ENCODE measurements around the gene PHETA2. TPM values are rescaled to one million over a fixed set of nuclear protein-coding genes. Genes with fewer than 3 reads are reported as not detected.
"Not testable (repeated sequence)": the region's sequence is repeated elsewhere in the genome, so short reads cannot be mapped to it uniquely, and the experiment has no call there.

Gene PHETA2
- total RNA-seq, 2 experiments from 2014 or later: 3.6 to 4.5 TPM

DNA sequence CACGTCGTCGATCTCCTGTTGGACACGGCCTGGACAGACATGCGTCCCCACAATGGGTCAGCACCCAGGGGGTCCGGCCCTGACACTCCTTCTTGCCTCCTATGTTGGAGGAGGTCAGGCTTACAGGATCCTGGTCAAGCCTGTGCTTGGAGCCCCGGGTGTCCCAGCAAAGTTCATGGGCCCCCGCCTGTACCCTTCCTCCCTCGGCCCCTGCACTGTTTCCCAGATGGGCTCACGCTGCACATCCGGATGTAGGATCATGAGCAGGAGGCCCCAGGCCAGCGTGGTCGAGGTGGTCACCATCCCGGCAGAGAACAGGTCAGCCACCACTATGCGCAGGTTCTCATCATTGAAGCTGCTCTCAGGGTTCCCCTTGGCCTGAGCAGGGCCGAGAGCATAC lies 53.6 kb downstream of the PHETA2 start:
- Mint-ChIP-seq H3K4me1 (no peaks in the 10 kb centered on the region), H3K27ac (no peak overlapping the region), H3K4me3 (no peak overlapping the region), H3K27me3 (no peaks in the 10 kb centered on the region), H3K36me3 (ENCODE audit: low read depth) (no peaks in the 10 kb centered on the region), H3K9me3 (no peaks in the 10 kb centered on the region)
- POLR2A ChIA-PET: no interaction called here
- CTCF ChIA-PET: no interaction called here
- DNase-seq: no peak

DNA sequence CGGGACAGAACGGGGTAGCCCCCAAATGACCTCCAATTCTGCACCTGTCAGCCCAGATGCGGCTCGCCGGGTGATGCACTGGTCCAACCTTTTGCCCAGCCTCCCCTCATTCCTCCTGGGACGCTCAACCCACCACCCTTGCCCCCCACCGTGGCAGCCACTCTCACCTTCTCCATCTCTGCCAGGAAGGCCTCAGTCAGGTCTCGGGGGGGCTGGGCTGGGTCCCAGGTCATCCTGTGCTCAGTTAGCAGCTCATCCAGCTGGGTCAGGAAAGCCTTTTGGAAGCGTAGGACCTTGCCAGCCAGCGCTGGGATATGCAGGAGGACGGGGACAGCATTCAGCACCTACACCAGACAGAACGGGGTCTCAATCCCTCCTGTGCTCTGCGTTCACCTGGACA lies 54.0 kb downstream of the PHETA2 start:
- H3K27me3 Mint-ChIP-seq; CTCF ChIA-PET; H3K27ac Mint-ChIP-seq; H3K9me3 Mint-ChIP-seq; H3K36me3 Mint-ChIP-seq (ENCODE audit: low read depth); DNase-seq; POLR2A ChIA-PET; H3K4me1 Mint-ChIP-seq; H3K4me3 Mint-ChIP-seq: not testable (repeated sequence)

Other genes starting within 250 kb of the PHETA2 start
- 100 to 1,000 TPM; 150 to 157 TPM for gene SREBF2, start 241.1 kb upstream of the PHETA2 start, total RNA-seq
- gene SHISA8, start 159.2 kb upstream of the PHETA2 start, total RNA-seq: not detected
- gene TNFRSF13C, start 147.4 kb upstream of the PHETA2 start, total RNA-seq: 1 to 10 TPM; 2.3 to 2.6 TPM
- 10 to 100 TPM; 71.8 to 81.2 TPM for gene CENPM, start 127.1 kb upstream of the PHETA2 start, total RNA-seq
- 1 to 10 TPM; 2.8 to 3.2 TPM for gene SEPTIN3, start 104.8 kb upstream of the PHETA2 start, total RNA-seq
- gene WBP2NL, start 75.5 kb upstream of the PHETA2 start, total RNA-seq: 1 to 10 TPM; 2.0 to 2.3 TPM
- gene NAGA, start 3.4 kb upstream of the PHETA2 start, total RNA-seq: 10 to 100 TPM; 33.7 to 35.0 TPM
- 10 to 100 TPM; 92.7 to 98.1 TPM for gene SMDT1, start 5.5 kb downstream of the PHETA2 start, total RNA-seq
- 10 to 100 TPM; 94.8 to 97.1 TPM for gene NDUFA6, start 16.5 kb downstream of the PHETA2 start, total RNA-seq
- gene CYP2D6, start 56.6 kb downstream of the PHETA2 start, total RNA-seq: 1 to 10 TPM; 1.9 to 2.4 TPM
- 10 to 100 TPM; 73.2 to 77.3 TPM for gene TCF20, start 196.4 kb downstream of the PHETA2 start, total RNA-seq

Data from activated CD4-positive, alpha-beta memory T cell treated with anti-CD3 and anti-CD28 coated beads, Interleukin-2, amount 10 ng/mL, durations not matched to agents 7 days and 5 days (primary cell).